Stimulated activated CD8-positive, alpha-beta memory T cell treated with anti-CD3 and anti-CD28 coated beads, Interleukin-2, amount 100 ng/mL, for 48 hours (primary cell): Measurements from ENCODE around the gene LTV1.
"Not testable (repeated sequence)": the region's sequence is repeated elsewhere in the genome, so short reads cannot be mapped to it uniquely, and the experiment has no call there.

Experiments used
- DNase-seq, 2 donors: peaks; one replicate each; pipeline ENCODE4 v3.0.0-alpha.2; 2020; ENCODE audit warnings: low read depth in 2 of 2

LTV1 gene

DNA sequence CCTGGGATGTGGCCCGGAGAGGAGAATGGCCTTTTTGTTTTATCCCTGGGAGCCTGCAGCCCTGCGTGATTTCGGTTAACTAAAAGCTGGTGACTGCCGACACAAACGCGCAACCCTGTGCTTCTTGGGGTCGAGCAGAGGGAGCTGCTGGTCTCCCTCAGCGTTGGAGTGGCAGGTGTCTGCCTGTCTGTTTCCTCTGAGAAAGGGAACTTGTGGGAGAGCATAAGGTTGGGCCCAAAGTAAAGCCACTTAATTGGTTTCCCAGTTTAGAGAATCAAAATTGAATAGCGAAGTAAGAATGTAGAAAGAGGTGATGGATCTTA, 500 bp downstream of the LTV1 start:
- no peak for DNase-seq

DNA sequence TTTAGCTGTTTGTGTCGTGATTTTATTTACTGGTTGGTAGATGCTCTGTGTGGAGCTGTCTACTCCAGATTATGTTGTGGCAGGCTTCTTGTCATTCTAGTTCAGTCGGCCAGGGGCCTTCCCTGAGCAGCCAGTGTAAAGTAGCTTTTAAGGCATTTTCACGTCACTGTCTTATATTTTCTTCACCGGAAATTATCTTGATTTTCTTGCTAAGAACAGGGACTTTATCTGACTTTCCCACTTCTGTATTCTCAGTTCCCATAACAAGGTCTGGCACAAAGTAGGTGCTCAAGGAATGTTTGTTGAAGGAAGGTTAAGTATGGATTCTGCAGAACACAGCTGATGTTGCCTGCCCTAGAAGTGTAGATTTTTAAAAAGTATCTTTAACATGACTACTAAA, 868 bp downstream of the LTV1 start:
- DNase-seq = no peak

- DNase-seq = no peak
These were observed 1.9 kb downstream of the LTV1 start for GRCh38 chr6:143845033-143845432.

DNA sequence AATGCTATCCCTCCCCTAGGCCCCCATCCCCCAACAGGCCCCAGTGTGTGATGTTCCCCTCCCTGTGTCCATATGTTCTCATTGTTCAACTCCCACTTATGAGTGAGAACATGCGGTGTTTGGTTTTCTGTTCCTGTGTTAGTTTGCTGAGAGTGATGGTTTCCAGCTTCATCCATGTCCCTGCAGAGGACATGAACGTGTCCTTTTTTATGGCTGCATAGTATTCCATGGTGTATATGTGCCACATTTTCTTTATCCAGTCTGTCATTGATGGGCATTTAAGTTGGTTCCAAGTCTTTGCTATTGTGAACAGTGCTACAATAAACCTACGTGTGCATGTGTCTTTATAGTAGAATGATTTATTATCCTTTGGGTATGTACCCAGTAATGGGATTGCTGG, 8.6 kb downstream of the LTV1 start:
- not testable (repeated sequence) for DNase-seq

DNA sequence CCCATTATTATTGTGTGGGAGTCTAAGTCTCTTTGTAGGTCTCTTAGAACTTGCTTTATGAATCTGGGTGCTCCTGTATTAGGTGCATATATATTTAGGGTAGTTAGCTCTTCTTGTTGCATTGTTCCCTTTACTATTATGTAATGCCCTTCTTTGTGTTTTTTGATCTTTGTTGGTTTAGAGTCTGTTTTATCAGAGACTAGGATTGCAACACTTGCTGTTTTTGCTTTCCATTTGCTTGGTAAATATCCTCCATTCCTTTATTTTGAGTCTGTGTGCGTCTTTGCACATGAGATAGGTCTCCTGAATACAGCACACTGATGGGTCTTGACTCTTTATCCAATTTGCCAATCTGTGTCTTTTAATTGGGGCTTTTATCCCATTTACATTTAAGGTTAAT, 11.9 kb downstream of the LTV1 start:
- not testable (repeated sequence) for DNase-seq

- not testable (repeated sequence) for DNase-seq
These were observed 13.6 kb downstream of the LTV1 start for GRCh38 chr6:143856762-143857161.

- DNase-seq = no peak
These were observed 14.5 kb downstream of the LTV1 start for GRCh38 chr6:143857651-143858050.

DNA sequence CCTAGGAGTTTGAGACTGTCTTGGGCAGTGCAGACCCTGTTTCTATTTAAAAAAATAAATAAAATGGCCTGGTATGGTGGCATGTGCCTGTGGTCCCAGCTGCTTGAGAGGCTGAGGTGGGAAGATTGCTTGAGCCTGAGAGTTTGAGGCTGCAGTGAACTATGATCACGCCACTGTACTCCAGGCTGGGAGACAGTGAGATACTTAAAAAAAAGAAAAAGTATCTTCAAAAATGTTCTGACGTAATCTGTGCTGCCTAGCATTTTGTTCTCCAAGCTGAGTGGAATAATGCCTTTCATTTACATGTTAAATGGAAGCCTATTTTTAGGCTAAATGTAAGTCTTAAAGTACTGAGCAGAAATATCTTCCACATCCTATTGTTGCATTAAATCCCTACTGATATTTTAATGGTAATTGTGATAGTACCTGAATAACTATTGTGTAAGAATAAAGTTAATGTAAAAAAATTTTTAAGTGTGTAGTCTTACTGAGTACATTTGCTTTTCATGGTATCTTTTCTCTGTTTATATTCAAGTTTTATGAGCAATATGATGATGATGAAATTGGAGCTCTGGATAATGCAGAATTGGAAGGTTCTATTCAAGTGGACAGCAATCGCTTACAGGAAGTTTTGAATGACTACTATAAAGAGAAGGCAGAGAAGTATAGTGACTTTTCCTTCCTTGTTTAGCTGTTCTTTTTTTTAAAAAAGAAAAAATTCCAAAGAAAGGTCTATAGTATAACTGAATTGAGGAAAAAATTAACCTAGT, 16.9 kb downstream of the LTV1 start:
- no peak for DNase-seq

DNA sequence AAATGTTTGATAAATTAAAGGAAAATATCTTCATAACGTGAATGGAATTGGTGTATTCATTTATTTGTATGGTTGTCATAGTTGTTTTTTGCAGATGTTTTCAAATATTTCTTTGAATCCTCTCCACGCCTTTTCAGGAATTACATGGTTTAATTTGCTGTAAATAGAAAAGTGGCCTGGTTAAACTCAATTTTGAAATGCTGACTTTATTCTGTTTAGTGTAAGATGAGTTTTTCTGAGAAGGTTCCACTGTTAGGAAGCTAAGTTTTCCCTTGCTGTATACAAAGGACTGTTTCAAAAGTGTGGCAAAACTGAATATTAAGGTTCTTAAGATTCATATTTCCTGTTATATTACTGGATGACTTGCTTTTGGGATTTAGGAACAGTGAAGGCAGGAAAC, 20.6 kb downstream of the LTV1 start:
- DNase-seq = no peak

GRCh38 chr6:143864234-143864633, 21.1 kb downstream of the LTV1 start, which contains the start of gene ZC2HC1B:
Gene ZC2HC1B (plus strand): TSS chr6:143864474. CDS start chr6:143864540, 66 bp downstream.
- DNase-seq = no peak

GRCh38 chr6:143867236-143867635, 24.1 kb downstream of the LTV1 start:
- DNase-seq = no peak

GRCh38 chr6:143868808-143869207, 25.7 kb downstream of the LTV1 start:
- DNase-seq = not testable (repeated sequence)

GRCh38 chr6:143871202-143871730, 28.1 kb downstream of the LTV1 start:
- not testable (repeated sequence) for DNase-seq

- no peak for DNase-seq
These were observed 29.1 kb downstream of the LTV1 start for GRCh38 chr6:143872201-143872600.

GRCh38 chr6:143873600-143873999, 30.5 kb downstream of the LTV1 start:
- not testable (repeated sequence) for DNase-seq

GRCh38 chr6:143874503-143874902, 31.4 kb downstream of the LTV1 start:
- not testable (repeated sequence) for DNase-seq

DNA sequence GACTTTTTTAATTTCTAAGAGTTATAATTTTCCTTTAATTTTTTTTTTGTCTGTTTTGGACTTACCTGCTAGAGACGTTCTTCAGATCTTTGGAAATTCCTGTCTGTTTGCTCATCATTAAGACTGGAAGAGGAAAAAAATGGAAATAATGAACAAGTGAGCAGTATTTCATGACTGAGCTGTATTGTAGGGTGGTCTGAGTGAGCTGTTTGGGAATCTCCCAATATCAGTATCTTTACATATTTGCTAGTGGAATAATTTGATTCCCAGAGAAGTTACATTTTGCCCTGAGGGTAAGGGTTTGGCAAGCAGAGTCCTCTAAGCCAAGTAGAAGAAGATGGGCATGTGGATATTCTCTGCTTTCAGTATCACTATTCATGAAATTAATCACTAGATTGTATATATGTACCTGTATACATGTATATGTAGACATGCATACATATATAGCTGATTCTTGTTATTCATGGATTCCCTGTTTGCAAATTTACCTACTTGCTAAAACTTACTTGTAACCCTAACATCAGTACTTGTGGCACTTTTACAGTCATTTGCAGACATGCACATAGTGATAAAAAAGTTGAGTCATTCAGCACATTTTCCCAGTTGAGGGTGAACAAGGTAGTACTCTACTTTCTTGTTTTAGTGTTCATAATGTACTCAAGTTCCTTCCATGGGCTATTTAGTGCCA, 34.6 kb downstream of the LTV1 start:
- DNase-seq = no peak

GRCh38 chr6:143878272-143878760, 35.2 kb downstream of the LTV1 start:
- DNase-seq = no peak

- DNase-seq = no peak
These were observed 37.3 kb downstream of the LTV1 start for GRCh38 chr6:143880412-143880811.

DNA sequence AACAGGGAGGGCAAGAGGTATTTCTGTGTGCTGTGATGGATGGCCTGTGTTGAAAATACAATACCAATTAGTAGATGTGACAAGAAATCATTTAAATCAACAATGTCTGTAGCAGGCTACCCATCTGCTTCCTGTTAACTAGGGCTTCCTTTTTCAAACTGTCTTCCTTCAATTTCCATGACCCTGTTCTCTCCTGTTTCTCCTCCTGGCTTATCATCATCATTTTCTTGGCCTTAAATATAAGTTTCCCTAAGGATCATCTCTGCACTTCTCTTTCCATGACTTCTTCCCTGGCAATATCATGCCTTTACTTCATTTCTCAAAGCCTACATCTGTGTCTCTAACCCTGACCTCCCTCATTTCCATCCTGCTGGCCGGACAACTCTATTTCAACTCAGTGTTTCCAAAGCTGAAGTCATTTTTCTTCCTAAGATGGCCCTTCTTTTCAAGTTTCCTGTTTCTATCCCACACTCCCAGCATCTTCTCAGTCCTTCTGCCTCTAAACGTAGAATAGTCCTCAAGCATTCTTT, 39.3 kb downstream of the LTV1 start:
- no peak for DNase-seq

GRCh38 chr6:143884216-143884900, 41.2 kb downstream of the LTV1 start:
- DNase-seq = no peak

- no peak for DNase-seq
These were observed 42.0 kb downstream of the LTV1 start for GRCh38 chr6:143885116-143885515.
